ENCODE results near the gene BCAS1.

GRCh38 chr20:53986037-53986650 is 84.2 kb downstream of the BCAS1 start:
- TF ChIP-seq ZSCAN18 (tag by site-specific recombination; IDR thresholded peaks at IDR 0.05) = no peak
- no peak for TF ChIP-seq KLF9 (tag by site-specific recombination; IDR thresholded peaks at IDR 0.05; ENCODE audit: low read depth)
- TF ChIP-seq, protein P1, sequence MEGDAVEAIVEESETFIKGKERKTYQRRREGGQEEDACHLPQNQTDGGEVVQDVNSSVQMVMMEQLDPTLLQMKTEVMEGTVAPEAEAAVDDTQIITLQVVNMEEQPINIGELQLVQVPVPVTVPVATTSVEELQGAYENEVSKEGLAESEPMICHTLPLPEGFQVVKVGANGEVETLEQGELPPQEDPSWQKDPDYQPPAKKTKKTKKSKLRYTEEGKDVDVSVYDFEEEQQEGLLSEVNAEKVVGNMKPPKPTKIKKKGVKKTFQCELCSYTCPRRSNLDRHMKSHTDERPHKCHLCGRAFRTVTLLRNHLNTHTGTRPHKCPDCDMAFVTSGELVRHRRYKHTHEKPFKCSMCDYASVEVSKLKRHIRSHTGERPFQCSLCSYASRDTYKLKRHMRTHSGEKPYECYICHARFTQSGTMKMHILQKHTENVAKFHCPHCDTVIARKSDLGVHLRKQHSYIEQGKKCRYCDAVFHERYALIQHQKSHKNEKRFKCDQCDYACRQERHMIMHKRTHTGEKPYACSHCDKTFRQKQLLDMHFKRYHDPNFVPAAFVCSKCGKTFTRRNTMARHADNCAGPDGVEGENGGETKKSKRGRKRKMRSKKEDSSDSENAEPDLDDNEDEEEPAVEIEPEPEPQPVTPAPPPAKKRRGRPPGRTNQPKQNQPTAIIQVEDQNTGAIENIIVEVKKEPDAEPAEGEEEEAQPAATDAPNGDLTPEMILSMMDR (tag by site-specific recombination; IDR thresholded peaks at IDR 0.05) = no peak
- TF ChIP-seq ZSCAN16 (tag by site-specific recombination; IDR thresholded peaks at IDR 0.05) = no peak
- TF ChIP-seq ZNF561 (tag by site-specific recombination; IDR thresholded peaks at IDR 0.05; ENCODE audit: borderline replicate concordance) = no peak

Measured in HEK293 (cell line).